Gastrocnemius medialis (tissue), 4 donors: ENCODE data around the gene EME1. TPM values are rescaled to one million over a fixed set of nuclear protein-coding genes. Genes with fewer than 3 reads are reported as not detected.

Experiments
- ATAC-seq, 2 donors: fragments of 150-250 bp; one replicate each; pipeline ENCODE4 v1.9.1; 2016
- DNase-seq, 2 donors: peaks; one replicate each; pipeline ENCODE4 v3.0.0-alpha.2; 2019
- H3K27ac ChIP-seq, 4 donors: fragments of 200-600 bp; sonication (generic); 1 replicate in 1 of 4; 2 replicates in 3 of 4; pipeline ENCODE4 v1.5.1; 2016 to 2018; ENCODE audit warnings: mild to moderate bottlenecking in 2 of 4, moderate library complexity in 1 of 4
- H3K27me3 ChIP-seq, 3 donors: fragments of 200-600 bp; sonication (generic) in 2 of 3; 1 replicate in 1 of 3; 2 replicates in 2 of 3; pipeline versions ENCODE4 v1.5.1 to v1.6.0; 2016 to 2019; ENCODE audit warnings: mild to moderate bottlenecking in 1 of 3, moderate library complexity in 1 of 3
- H3K36me3 ChIP-seq, 2 donors: fragments of 200-600 bp; sonication (generic) in 1 of 2; one replicate each; pipeline ENCODE4 v1.5.1; 2017 to 2018
- H3K4me1 ChIP-seq, 2 donors: fragments of 200-600 bp; sonication (generic) in 1 of 2; one replicate each; pipeline ENCODE4 v1.5.1; 2016 to 2017; ENCODE audit warnings: mild to moderate bottlenecking in 2 of 2
- H3K4me3 ChIP-seq, 4 donors: fragments of 200-600 bp; sonication (generic) in 3 of 4; 1 replicate in 1 of 4; 2 replicates in 3 of 4; pipeline ENCODE4 v1.5.1; 2016 to 2019; ENCODE audit warnings: mild to moderate bottlenecking in 2 of 4
- H3K9me3 ChIP-seq, 3 donors: fragments of 200-600 bp; sonication (generic) in 2 of 3; 1 replicate in 1 of 3; 2 replicates in 2 of 3; pipeline ENCODE4 v1.5.1; 2016 to 2019
- CTCF ChIP-seq, 5 experiments: fragments of 450-650 bp in 3 of 5; fragments of 200-600 bp in 2 of 5; sonication (generic) in 2 of 5; IDR thresholded peaks in 4 of 5; conservative IDR thresholded peaks in 1 of 5; 1 replicate in 4 of 5; 2 replicates in 1 of 5; pipeline ENCODE4 v1.5.1; 2016 to 2019; ENCODE audit warnings: antibody characterized with exemption in 5 of 5, mild to moderate bottlenecking in 3 of 5, moderate library complexity in 3 of 5
- POLR2A ChIP-seq, 2 donors: fragments of 450-650 bp; IDR thresholded peaks; one replicate each; pipeline ENCODE4 v1.6.1; 2017; ENCODE audit warnings: antibody characterized with exemption in 2 of 2, mild to moderate bottlenecking in 2 of 2, moderate library complexity in 2 of 2
- in situ Hi-C, 4 donors: fragments of 200-750 bp; cut with MboI; loops; one replicate each; pipeline versions ENCODE4 v1.15.0 to v1.8.0; 2017; ENCODE audit warnings: low sequenced_read_pairs in 4 of 4
- intact Hi-C: fragments of 100-400 bp; cut with DNase I; formaldehyde crosslinking; loops from one replicate; pipeline ENCODE4 v1.15.1; 2023; ENCODE audit warnings: low total_unique reads
- total RNA-seq, 4 donors: library from RNA; depleted of rRNA; stranded (reverse); fragments of >200 nt; gene quantifications; one replicate each; pipeline versions ENCODE4 v1.1.0 to v1.2.3, GENCODE V29; 2016

The EME1 gene
- total RNA-seq, 4 donors from 2014 or later, result 0.82 to 0.95 TPM; not detected in 2

GRCh38 chr17:50428831-50429424 is 55.9 kb downstream of the EME1 start:
- DNase-seq (peak; percentile 77 to 84), ATAC-seq (peak; percentile 59 to 60)
- Histone ChIP-seq H3K27me3 (no peaks in the 10 kb centered on the region), H3K4me1 (peaks cover 68 to 76% of the 10 kb centered on the region in 2 donors), H3K27ac (peak overlapping the region; percentile 93 to 96 (median 94)), H3K9me3 (no peaks in the 10 kb centered on the region), H3K36me3 (no peaks in the 10 kb centered on the region), H3K4me3 (no peak overlapping the region)
- in situ Hi-C loops (loop anchor here in 1 of 4 donors (10.0 kb wide), 1 partner anchor 46 kb away; the partner anchor contains the start of gene RSAD1), intact Hi-C loops (loop anchor here (5.0 to 10.0 kb wide), 3 partner anchors 252 to 516 kb away; partner anchors contain the start of gene PDK2)
- TF ChIP-seq CTCF (IDR thresholded peaks at IDR 0.05 in 4 of 5, conservative IDR thresholded peaks at IDR 0.05 in 1 of 5), result no peak

GRCh38 chr17:50429793-50430192 is 56.8 kb downstream of the EME1 start:
- Histone ChIP-seq H3K9me3 (no peaks in the 10 kb centered on the region), H3K36me3 (no peaks in the 10 kb centered on the region), H3K27me3 (no peaks in the 10 kb centered on the region), H3K4me3 (no peak overlapping the region), H3K27ac (peak overlapping the region; percentile 93 to 96 (median 94)), H3K4me1 (peaks cover 75 to 77% of the 10 kb centered on the region in 2 donors)
- DNase-seq, result no peak
- TF ChIP-seq CTCF (IDR thresholded peaks at IDR 0.05 in 4 of 5, conservative IDR thresholded peaks at IDR 0.05 in 1 of 5) (no peak), POLR2A (IDR thresholded peaks at IDR 0.05) (no peak)
- in situ Hi-C loops (loop anchor here in 1 of 4 donors (10.0 kb wide), 1 partner anchor 45 kb away; the partner anchor contains the start of gene RSAD1), intact Hi-C loops (loop anchor here (5.0 to 10.0 kb wide), 3 partner anchors 252 to 515 kb away; partner anchors contain the start of gene PDK2)
- no peak for ATAC-seq

Other genes starting within 250 kb of the EME1 start
- 1 to 10 TPM in 1 of 4 donors, under 1 TPM in 2, not detected in 1; 0.04 to 3.8 (median 0.31) TPM for gene SAMD14, start 243.1 kb upstream of the EME1 start, total RNA-seq
- 10 to 100 TPM in 2 of 4 donors, 1 to 10 TPM in 2; 4.7 to 18.8 (median 11.0) TPM for gene PPP1R9B, start 222.6 kb upstream of the EME1 start, total RNA-seq
- 100 to 1,000 TPM; 227 to 385 (median 292) TPM for gene SGCA, start 207.2 kb upstream of the EME1 start, total RNA-seq
- gene COL1A1, start 171.6 kb upstream of the EME1 start, total RNA-seq, result 1 to 10 TPM; 1.7 to 9.5 (median 5.1) TPM
- gene TMEM92, start 98.8 kb upstream of the EME1 start, total RNA-seq, result not detected
- 10 to 100 TPM in 2 of 4 donors, 1 to 10 TPM in 2; 7.9 to 12.6 (median 9.8) TPM for gene XYLT2, start 27.1 kb upstream of the EME1 start, total RNA-seq
- gene MRPL27, start within 50 bp of the EME1 start, total RNA-seq, result 100 to 1,000 TPM; 110 to 141 (median 134) TPM
- 10 to 100 TPM; 25.4 to 73.2 (median 55.8) TPM for gene LRRC59, start 24.3 kb downstream of the EME1 start, total RNA-seq
- gene ACSF2, start 53.0 kb downstream of the EME1 start, total RNA-seq, result 10 to 100 TPM in 3 of 4 donors, 1 to 10 TPM in 1; 8.7 to 61.4 (median 34.2) TPM
- gene CHAD, start 95.7 kb downstream of the EME1 start, total RNA-seq, result 1 to 10 TPM in 2 of 4 donors, not detected in 2; 1.8 to 8.8 TPM
- gene RSAD1, start 105.6 kb downstream of the EME1 start, total RNA-seq, result 10 to 100 TPM; 27.1 to 67.4 (median 52.7) TPM
- gene MYCBPAP, start 135.2 kb downstream of the EME1 start, total RNA-seq, result not detected
- not detected for gene EPN3, start 159.5 kb downstream of the EME1 start, total RNA-seq
- 10 to 100 TPM; 22.3 to 67.9 (median 29.1) TPM for gene SPATA20, start 173.9 kb downstream of the EME1 start, total RNA-seq
- under 1 TPM in 2 of 4 donors, not detected in 2; 0.09 to 0.10 TPM for gene CACNA1G, start 187.5 kb downstream of the EME1 start, total RNA-seq